Measurements from ENCODE around the gene AFF4. TPM values are rescaled to one million over a fixed set of nuclear protein-coding genes. Genes with fewer than 3 reads are reported as not detected.
A peak's percentile ranks its signal among the peaks of the same experiment; 100 is the strongest.

Gene AFF4
- total RNA-seq, 1 donor from 2014 or later: 63.0 TPM

DNA sequence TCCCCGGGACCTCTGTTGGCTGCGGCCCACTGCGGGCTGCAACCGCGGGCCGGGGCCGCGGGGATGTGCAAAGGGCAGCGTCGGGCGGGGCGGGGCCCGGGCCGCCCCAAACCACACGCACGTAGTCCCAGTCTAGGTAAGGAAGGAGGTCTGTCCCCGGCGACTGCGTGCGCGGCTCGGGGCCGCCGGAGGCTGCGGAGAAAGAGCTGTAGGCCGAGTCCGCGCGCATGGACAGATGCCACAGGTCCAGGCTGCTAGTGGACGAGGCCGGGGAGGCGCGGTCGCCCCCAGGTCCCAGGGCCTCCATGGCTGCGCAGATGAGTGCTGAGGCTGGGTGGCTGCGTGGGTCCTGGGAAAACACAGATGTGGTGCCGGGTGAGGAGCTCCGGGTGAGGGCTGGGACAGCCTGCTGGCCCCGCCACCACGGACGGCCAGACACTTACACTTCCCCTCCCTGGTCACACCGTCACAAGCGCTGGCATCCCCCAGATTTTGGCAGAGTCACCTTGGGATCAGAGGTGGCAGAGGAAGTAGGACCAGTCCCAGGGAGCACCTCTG, 137.5 kb downstream of the AFF4 start:
- Histone ChIP-seq H3K4me3 (peak overlapping the region; percentile 27 to 47), H3K4me1 (peaks cover 10 to 14% of the 10 kb centered on the region in 2 donors), H3K27ac (no peak overlapping the region), H3K27me3 (no peaks in the 10 kb centered on the region), H3K36me3 (no peaks in the 10 kb centered on the region), H3K9me3 (no peaks in the 10 kb centered on the region)
- TF ChIP-seq, protein P1, sequence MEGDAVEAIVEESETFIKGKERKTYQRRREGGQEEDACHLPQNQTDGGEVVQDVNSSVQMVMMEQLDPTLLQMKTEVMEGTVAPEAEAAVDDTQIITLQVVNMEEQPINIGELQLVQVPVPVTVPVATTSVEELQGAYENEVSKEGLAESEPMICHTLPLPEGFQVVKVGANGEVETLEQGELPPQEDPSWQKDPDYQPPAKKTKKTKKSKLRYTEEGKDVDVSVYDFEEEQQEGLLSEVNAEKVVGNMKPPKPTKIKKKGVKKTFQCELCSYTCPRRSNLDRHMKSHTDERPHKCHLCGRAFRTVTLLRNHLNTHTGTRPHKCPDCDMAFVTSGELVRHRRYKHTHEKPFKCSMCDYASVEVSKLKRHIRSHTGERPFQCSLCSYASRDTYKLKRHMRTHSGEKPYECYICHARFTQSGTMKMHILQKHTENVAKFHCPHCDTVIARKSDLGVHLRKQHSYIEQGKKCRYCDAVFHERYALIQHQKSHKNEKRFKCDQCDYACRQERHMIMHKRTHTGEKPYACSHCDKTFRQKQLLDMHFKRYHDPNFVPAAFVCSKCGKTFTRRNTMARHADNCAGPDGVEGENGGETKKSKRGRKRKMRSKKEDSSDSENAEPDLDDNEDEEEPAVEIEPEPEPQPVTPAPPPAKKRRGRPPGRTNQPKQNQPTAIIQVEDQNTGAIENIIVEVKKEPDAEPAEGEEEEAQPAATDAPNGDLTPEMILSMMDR (IDR thresholded peaks at IDR 0.05): no peak
- peak in 1 of 2 donors; percentile 63 for DNase-seq (ENCODE audit: low spot score in 2 of 2)
- intact Hi-C loops (cut with DNase I): no loop called here

Other genes with a start within 250 kb of the AFF4 start
- 4.4 TPM for gene KIF3A, start 226.1 kb downstream of the AFF4 start, total RNA-seq
- not detected for gene CCNI2, start 216.2 kb downstream of the AFF4 start, total RNA-seq
- gene SEPTIN8, start 186.4 kb downstream of the AFF4 start, total RNA-seq: 113 TPM
- gene SOWAHA, start 150.3 kb downstream of the AFF4 start, total RNA-seq: not detected
- gene SHROOM1, start 133.0 kb downstream of the AFF4 start, total RNA-seq: 49.4 TPM
- gene GDF9, start 97.2 kb downstream of the AFF4 start, total RNA-seq: not detected
- 53.6 TPM for gene UQCRQ, start 97.0 kb downstream of the AFF4 start, total RNA-seq
- gene LEAP2, start 90.0 kb downstream of the AFF4 start, total RNA-seq: 0.21 TPM
- 1.9 TPM for gene ZCCHC10, start 62.9 kb upstream of the AFF4 start, total RNA-seq
- 16.2 TPM for gene HSPA4, start 88.4 kb upstream of the AFF4 start, total RNA-seq